HepG2 (cell line): Measurements from ENCODE around the gene CD248. TPM values are rescaled to one million over a fixed set of nuclear protein-coding genes. Genes with fewer than 3 reads are reported as not detected.

Source experiments
- HHEX ChIP-seq: IDR thresholded peaks from 2 replicates; pipeline ENCODE4 v1.6.1; 2016; ENCODE audit warnings: control low read depth
- HMG20B ChIP-seq: conservative IDR thresholded peaks from 2 replicates; pipeline ENCODE4 v1.6.1; 2016; ENCODE audit warnings: missing genetic modification reagents, missing compliant biosample characterization
- KDM2A ChIP-seq: sonication (generic); formaldehyde crosslinking; IDR thresholded peaks from 2 replicates; pipeline ENCODE4 v1.4.0; 2020; ENCODE audit warnings: low read depth, missing genetic modification reagents, borderline replicate concordance
- KLF6 ChIP-seq: IDR thresholded peaks from 2 replicates; pipeline ENCODE4 v1.8.0; 2016; ENCODE audit warnings: missing biosample characterization, missing genetic modification reagents
- ZC3H4 ChIP-seq: sonication (generic); formaldehyde crosslinking; IDR thresholded peaks from 2 replicates; pipeline ENCODE4 v1.4.0; 2020; ENCODE audit warnings: missing genetic modification reagents, borderline replicate concordance
- ZNF207 ChIP-seq: fragments of 450-650 bp; IDR thresholded peaks from 2 replicates; pipeline ENCODE4 v1.6.1; 2016; ENCODE audit warnings: antibody characterized with exemption, borderline replicate concordance
- ZNF263 ChIP-seq: sonication (generic); formaldehyde crosslinking; IDR thresholded peaks from 2 replicates; pipeline ENCODE4 v1.4.0; 2020; ENCODE audit warnings: missing genetic modification reagents
- ZNF552 ChIP-seq: sonication (generic); formaldehyde crosslinking; IDR thresholded peaks from 2 replicates; pipeline ENCODE4 v1.9.0; 2022; ENCODE audit warnings: missing genetic modification reagents, mild to moderate bottlenecking, borderline replicate concordance
- ZNF768 ChIP-seq: sonication (generic); formaldehyde crosslinking; IDR thresholded peaks from 2 replicates; pipeline ENCODE4 v1.4.0; 2020; ENCODE audit warnings: missing genetic modification reagents
- polyA plus RNA-seq, 8 experiments: library from polyadenylated mRNA; depleted of rRNA in 3 of 8; stranded (reverse) in 7 of 8; unstranded in 1 of 8; fragments of >200 nt; fragmentation: Illumina TruSeq in 4 of 8; extraction: Trizol in 4 of 8; gene quantifications; 2 replicates each; pipeline versions ENCODE4 v1.2.1 to v1.2.3, GENCODE V29; 2011 to 2016; ENCODE audit warnings: low read depth in 4 of 8, missing spikeins in 1 of 8, mixed read lengths in 1 of 8; ENCODE audit not compliant: insufficient read depth in 1 of 8
- total RNA-seq, 5 experiments: library from RNA; depleted of rRNA; stranded (reverse); fragments of >200 nt; fragmentation: Illumina TruSeq; extraction: Trizol; gene quantifications; 2 replicates each; pipeline ENCODE4 v1.2.3, GENCODE V29; 2016; ENCODE audit warnings: low read depth in 1 of 5
- TF ChIP-seq, protein P1 (sequence below): sonication (generic); formaldehyde crosslinking; IDR thresholded peaks from 2 replicates; pipeline ENCODE4 v1.4.0; 2020; ENCODE audit warnings: missing genetic modification reagents
- TF ChIP-seq, protein P2 (sequence below): sonication (generic); formaldehyde crosslinking; IDR thresholded peaks from 2 replicates; pipeline ENCODE4 v1.5.0; 2020; ENCODE audit warnings: mild to moderate bottlenecking, missing genetic modification reagents
- TF ChIP-seq, protein P3 (sequence below): IDR thresholded peaks from 2 replicates; pipeline ENCODE4 v1.6.1; 2016; ENCODE audit warnings: mild to moderate bottlenecking, missing biosample characterization, missing genetic modification reagents
- TF ChIP-seq, protein P4 (sequence below): IDR thresholded peaks from 2 replicates; pipeline ENCODE4 v1.4.0; 2020; ENCODE audit warnings: mild to moderate bottlenecking, missing genetic modification reagents

The CD248 gene
- total and polyA plus RNA-seq, 2 of the 13 experiments (the other 11 are each of a cell fraction or from before 2014, with no cell fraction given), result 0.25 to 0.35 TPM

DNA sequence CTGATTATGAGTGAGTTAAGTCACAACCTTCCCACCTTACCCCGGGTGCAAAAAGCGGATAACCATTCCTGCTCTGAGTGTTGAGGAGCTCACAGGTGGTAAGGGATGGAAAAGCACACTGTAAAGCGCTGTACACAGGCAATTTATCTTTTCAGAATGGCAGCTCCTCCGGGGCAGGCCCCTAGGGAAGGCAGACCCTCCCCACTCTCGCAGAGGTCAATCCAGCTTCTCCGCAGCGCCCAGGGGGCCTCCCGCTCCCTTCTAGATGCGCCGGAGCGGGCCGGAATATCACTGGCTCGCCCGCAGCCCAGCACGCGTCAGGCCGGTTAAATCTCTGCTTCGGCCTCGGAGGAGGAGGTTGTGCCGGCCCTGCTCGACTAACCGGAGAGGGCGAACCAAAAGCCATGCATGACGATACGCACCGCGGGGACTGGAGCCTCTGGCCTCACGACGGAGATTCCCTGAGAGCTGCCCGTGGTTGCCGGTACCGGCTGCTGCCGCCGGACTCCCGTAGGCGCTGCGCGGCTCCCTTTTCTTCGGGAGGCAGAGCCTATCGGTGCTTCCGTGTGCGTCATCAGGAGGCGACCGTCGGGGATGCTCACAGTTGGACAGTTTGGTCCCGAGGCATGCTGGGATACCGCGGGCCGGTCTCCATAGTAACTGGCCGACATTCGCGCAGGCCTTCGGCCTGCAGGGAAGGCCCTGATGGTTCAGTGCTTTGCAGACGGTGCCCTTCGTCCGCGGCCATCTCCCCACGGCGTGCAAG, 27.9 kb upstream of the CD248 start, which contains the start of gene BRMS1 (continued):
- TF ChIP-seq, protein P1, sequence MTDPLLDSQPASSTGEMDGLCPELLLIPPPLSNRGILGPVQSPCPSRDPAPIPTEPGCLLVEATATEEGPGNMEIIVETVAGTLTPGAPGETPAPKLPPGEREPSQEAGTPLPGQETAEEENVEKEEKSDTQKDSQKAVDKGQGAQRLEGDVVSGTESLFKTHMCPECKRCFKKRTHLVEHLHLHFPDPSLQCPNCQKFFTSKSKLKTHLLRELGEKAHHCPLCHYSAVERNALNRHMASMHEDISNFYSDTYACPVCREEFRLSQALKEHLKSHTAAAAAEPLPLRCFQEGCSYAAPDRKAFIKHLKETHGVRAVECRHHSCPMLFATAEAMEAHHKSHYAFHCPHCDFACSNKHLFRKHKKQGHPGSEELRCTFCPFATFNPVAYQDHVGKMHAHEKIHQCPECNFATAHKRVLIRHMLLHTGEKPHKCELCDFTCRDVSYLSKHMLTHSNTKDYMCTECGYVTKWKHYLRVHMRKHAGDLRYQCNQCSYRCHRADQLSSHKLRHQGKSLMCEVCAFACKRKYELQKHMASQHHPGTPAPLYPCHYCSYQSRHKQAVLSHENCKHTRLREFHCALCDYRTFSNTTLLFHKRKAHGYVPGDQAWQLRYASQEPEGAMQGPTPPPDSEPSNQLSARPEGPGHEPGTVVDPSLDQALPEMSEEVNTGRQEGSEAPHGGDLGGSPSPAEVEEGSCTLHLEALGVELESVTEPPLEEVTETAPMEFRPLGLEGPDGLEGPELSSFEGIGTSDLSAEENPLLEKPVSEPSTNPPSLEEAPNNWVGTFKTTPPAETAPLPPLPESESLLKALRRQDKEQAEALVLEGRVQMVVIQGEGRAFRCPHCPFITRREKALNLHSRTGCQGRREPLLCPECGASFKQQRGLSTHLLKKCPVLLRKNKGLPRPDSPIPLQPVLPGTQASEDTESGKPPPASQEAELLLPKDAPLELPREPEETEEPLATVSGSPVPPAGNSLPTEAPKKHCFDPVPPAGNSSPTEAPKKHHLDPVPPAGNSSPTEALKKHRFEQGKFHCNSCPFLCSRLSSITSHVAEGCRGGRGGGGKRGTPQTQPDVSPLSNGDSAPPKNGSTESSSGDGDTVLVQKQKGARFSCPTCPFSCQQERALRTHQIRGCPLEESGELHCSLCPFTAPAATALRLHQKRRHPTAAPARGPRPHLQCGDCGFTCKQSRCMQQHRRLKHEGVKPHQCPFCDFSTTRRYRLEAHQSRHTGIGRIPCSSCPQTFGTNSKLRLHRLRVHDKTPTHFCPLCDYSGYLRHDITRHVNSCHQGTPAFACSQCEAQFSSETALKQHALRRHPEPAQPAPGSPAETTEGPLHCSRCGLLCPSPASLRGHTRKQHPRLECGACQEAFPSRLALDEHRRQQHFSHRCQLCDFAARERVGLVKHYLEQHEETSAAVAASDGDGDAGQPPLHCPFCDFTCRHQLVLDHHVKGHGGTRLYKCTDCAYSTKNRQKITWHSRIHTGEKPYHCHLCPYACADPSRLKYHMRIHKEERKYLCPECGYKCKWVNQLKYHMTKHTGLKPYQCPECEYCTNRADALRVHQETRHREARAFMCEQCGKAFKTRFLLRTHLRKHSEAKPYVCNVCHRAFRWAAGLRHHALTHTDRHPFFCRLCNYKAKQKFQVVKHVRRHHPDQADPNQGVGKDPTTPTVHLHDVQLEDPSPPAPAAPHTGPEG (CRISPR knock-in tag), result peak; percentile 70; the same call in 1 of the 2 replicates
- TF ChIP-seq ZNF768 (CRISPR knock-in tag) (no peak), KDM2A (CRISPR knock-in tag) (peak; percentile 97), HMG20B (CRISPR knock-in tag) (no peak), ZNF207 (no peak), KLF6 (CRISPR knock-in tag) (peak; percentile 61), ZNF552 (CRISPR knock-in tag) (0 out of 2 replicates have a peak, but pooled peaks have one; percentile 57), HHEX (no peak), ZC3H4 (no peak), ZNF263 (CRISPR knock-in tag) (0 out of 2 replicates have a peak, but pooled peaks have one; percentile 6)
- TF ChIP-seq, protein P2, sequence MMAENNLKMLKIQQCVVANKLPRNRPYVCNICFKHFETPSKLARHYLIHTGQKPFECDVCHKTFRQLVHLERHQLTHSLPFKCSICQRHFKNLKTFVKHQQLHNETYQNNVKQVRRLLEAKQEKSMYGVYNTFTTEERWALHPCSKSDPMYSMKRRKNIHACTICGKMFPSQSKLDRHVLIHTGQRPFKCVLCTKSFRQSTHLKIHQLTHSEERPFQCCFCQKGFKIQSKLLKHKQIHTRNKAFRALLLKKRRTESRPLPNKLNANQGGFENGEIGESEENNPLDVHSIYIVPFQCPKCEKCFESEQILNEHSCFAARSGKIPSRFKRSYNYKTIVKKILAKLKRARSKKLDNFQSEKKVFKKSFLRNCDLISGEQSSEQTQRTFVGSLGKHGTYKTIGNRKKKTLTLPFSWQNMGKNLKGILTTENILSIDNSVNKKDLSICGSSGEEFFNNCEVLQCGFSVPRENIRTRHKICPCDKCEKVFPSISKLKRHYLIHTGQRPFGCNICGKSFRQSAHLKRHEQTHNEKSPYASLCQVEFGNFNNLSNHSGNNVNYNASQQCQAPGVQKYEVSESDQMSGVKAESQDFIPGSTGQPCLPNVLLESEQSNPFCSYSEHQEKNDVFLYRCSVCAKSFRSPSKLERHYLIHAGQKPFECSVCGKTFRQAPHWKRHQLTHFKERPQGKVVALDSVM (CRISPR knock-in tag), result no peak; the same call in 1 of the 2 replicates
- TF ChIP-seq, protein P3, sequence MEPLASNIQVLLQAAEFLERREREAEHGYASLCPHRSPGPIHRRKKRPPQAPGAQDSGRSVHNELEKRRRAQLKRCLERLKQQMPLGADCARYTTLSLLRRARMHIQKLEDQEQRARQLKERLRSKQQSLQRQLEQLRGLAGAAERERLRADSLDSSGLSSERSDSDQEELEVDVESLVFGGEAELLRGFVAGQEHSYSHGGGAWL (CRISPR knock-in tag), result peak; percentile 69
- TF ChIP-seq, protein P4, sequence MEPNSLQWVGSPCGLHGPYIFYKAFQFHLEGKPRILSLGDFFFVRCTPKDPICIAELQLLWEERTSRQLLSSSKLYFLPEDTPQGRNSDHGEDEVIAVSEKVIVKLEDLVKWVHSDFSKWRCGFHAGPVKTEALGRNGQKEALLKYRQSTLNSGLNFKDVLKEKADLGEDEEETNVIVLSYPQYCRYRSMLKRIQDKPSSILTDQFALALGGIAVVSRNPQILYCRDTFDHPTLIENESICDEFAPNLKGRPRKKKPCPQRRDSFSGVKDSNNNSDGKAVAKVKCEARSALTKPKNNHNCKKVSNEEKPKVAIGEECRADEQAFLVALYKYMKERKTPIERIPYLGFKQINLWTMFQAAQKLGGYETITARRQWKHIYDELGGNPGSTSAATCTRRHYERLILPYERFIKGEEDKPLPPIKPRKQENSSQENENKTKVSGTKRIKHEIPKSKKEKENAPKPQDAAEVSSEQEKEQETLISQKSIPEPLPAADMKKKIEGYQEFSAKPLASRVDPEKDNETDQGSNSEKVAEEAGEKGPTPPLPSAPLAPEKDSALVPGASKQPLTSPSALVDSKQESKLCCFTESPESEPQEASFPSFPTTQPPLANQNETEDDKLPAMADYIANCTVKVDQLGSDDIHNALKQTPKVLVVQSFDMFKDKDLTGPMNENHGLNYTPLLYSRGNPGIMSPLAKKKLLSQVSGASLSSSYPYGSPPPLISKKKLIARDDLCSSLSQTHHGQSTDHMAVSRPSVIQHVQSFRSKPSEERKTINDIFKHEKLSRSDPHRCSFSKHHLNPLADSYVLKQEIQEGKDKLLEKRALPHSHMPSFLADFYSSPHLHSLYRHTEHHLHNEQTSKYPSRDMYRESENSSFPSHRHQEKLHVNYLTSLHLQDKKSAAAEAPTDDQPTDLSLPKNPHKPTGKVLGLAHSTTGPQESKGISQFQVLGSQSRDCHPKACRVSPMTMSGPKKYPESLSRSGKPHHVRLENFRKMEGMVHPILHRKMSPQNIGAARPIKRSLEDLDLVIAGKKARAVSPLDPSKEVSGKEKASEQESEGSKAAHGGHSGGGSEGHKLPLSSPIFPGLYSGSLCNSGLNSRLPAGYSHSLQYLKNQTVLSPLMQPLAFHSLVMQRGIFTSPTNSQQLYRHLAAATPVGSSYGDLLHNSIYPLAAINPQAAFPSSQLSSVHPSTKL (CRISPR knock-in tag), result peak; percentile 28; the same call in 1 of the 2 replicates
